DMS153 (cell line): ENCODE measurements around the gene TMEM244.
"Not testable (repeated sequence)": the region's sequence is repeated elsewhere in the genome, so short reads cannot be mapped to it uniquely, and the experiment has no call there.

Experiments used
- DNase-seq: peaks from one replicate; lab custom pipeline; 2025; lab: John Stamatoyannopoulos, UW

Gene TMEM244

DNA sequence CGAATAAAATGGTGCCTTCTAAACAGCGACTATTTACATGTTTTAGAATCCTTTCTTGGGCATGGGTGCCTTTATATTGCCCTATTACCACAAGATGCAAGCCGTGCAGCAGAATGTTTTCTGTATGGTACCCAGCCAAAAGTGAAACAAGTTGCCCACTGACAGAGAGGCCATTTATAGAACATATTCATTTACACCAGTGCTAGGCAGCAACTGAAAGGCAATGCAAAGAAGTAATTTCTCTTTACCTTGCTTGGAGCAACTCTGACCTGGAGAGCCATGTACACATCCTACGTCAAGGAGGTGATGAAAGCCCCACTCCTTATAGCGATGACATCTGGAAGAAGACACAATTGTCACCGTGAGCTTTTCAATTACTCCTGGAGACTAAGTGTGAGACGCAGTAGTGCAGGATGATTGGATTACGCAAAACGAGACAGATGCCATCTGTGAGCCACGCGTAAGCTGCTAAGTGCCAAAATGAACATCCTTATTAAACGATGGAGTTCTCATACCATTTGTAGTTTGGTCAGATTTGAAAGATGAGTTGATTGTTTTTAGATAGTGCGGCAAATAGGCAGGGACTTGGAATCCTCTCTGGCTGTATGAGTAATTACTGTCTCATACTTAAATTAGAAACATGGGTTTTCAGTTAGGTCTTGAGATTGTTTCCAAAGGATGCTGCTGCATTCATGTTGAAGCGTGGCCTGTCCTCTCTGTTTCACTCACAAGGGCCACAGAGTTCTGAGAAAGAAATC is at the start of gene TMEM244:
TMEM244 (minus strand) TSS at position 408 of the 758 bp plus-strand sequence; CDS start at position 281, 127 bp downstream.
- DNase-seq = no peak

DNA sequence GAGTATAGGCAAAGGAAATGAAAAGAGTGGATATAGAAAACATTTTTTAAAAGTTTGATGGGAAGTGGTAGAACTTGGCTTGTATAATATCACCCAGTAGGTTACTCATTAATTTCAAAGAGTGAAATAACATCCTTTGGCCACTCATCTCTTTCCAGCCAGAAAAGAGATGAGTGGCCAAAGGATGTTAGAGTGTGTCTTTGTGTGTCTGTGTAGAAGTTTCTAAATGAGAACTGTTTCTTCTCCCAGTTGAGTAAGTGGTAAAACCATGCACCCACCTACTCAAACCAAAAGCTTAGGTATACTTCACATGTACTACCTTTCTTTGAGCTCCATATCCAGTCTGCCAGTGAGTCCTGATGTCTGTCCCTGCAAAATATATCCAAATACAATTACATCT is 47.7 kb upstream of the TMEM244 start:
- DNase-seq = no peak

- DNase-seq = no peak
These were observed 47.2 kb upstream of the TMEM244 start for GRCh38 chr6:129908356-129908755.

DNA sequence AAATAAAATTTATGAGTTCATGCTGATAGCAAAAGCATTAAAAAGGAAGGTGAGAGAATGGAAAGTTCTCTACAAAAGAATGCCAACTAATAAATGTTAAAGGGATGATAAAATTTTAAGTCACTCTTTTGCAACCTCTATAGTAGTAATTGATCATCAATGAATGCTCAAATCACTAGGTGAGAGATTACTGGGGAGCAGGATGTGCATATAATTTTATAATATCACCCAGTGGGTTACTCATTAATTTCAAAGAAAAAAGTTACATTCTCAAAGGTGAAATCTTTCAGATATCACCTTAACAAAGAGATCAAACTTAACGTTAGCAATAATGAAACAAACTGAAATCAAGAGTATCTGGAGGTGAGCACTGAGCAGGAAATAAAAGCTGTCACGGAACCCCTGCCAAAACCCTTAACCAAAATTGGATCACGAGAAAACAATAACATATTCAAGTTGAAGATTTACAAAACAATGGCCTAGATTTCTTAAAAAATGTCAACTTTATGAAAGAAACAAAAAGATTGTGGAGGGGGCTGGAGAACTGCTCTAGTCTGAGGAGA is 45.5 kb upstream of the TMEM244 start:
- DNase-seq = no peak

- no peak for DNase-seq
These were observed 42.0 kb upstream of the TMEM244 start for GRCh38 chr6:129903082-129903481.

- no peak for DNase-seq
These were observed 41.6 kb upstream of the TMEM244 start for GRCh38 chr6:129902681-129903080.

DNA sequence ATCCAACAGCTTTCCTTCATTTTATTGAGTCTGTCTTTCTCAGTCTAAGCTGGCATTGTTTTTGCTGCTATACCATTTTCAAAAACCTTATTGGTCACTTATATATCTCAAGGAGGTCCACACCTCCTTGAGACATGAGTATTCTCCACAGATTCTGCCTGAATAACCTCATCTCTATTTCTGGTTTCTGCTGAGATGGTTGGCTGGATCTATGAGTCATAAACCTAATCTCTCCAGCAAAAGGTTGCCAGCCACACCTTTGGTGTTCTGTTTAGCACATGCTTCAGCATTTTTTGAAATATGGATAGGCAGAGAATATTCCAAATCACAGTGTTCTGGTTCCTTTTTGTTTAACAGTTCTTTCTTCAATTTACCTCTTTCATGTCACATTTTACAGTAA is 40.8 kb upstream of the TMEM244 start:
- no peak for DNase-seq

DNA sequence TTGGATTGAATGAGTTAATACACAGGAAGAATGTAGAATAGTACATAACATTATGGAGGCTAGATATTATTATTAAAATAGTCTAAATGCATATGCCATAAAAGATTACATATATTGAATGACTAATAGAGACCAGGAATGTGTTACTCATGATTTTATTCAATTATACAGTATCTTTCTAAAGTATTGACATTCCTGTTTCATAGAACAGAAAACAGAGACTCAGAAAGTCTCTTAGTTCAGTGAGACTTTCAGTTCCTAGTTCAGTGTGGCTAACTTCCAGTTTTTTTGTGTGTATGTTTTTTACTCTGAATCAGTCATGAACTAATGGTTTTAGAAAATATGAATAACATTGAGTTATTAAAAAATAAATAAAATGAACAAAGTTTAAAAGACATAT is 34.6 kb upstream of the TMEM244 start:
- DNase-seq = no peak

GRCh38 chr6:129894921-129895320 is 33.8 kb upstream of the TMEM244 start:
- no peak for DNase-seq

- no peak for DNase-seq
These were observed 32.5 kb upstream of the TMEM244 start for GRCh38 chr6:129893640-129894039.

- DNase-seq = no peak
These were observed 29.6 kb upstream of the TMEM244 start for GRCh38 chr6:129890701-129891100.

DNA sequence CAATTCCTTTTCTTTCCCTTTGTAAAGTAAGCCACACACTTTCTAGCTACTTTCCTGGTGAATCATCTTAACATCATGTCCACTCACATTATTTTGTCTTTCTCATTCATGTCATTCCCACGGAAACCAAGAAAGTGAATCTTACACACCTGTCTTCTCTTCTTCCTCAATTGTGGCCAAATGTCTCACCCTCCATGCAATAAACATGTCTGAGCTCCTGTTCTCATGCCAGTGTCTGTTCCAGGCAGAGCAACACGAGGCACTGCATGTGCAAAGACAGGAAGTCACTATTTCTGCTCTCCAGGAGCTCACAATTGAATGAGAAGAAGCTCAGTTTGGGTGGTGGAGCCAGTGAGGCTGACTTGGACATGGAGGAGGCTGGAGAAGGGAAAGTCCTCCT is 29.0 kb upstream of the TMEM244 start:
- DNase-seq = no peak

GRCh38 chr6:129889580-129889979 is 28.5 kb upstream of the TMEM244 start:
- DNase-seq = no peak

GRCh38 chr6:129886401-129887155 is 25.5 kb upstream of the TMEM244 start:
- DNase-seq = no peak

DNA sequence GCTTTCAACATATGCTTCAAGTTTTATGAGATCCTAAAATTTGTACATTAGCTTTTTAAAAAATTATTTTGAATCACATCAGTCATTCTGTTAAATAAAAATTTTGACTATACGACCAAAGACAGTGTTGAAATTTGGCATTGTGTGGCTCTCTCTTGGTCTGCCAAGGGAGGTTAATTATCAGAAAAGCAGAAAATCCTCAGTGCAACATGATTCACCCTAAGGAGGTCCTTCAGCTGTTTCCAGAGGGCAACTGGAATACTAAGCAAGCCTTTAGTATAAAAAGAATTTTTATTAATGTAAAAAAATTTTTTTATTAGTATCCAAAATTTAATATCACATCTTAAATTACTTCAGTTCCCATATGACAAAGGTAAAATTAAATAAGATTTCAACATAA is 23.1 kb upstream of the TMEM244 start:
- DNase-seq = no peak

DNA sequence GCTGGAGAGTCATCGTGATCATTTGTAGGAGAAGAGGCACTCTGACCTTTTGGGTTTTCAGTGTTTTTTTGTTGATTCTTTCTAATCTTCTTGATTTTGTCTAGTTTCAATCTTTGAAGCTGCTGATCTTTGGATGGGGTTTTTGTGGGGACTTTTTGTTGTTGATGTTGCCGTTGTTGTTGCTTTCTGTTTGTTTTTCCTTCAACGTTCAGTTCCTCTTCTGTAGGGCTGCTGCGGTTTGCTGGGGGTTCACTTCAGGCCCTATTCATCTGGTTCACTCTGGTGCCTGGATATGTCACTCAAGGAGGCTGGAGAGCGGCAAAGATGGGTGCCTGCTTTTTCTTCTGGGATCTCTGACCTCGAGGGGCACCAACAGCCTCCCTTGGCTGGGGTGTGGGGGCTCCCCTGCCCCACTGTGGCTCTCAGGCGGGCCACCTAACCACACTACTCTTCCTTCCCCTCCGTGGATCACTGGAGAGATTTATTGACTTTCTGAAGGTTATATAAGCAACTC is 21.5 kb upstream of the TMEM244 start:
- DNase-seq = no peak

- not testable (repeated sequence) for DNase-seq
These were observed 16.8 kb upstream of the TMEM244 start for GRCh38 chr6:129877894-129878293.

- no peak for DNase-seq
These were observed 14.8 kb upstream of the TMEM244 start for GRCh38 chr6:129875610-129876520.

DNA sequence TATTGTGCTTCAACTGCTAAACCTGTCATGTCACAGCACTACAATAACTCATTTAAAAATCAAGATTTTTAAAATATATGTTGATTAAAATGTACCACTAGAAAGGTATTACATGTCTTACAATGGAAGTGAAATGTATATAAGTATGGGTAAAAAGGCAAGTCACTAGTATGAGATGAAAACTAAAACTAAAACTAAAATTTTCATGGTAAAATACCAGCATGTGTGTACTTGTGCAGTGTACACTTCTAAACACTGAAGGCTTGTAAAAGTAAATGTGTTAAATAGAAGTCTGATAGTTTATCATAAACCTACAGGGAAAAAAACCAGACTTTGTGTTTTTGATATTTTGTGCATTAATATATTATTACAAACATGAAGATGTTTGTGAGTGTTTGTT is 13.7 kb upstream of the TMEM244 start:
- DNase-seq = no peak

- DNase-seq = no peak
These were observed 11.5 kb upstream of the TMEM244 start for GRCh38 chr6:129872586-129872985.

- DNase-seq = no peak
These were observed 10.1 kb upstream of the TMEM244 start for GRCh38 chr6:129871221-129871620.

DNA sequence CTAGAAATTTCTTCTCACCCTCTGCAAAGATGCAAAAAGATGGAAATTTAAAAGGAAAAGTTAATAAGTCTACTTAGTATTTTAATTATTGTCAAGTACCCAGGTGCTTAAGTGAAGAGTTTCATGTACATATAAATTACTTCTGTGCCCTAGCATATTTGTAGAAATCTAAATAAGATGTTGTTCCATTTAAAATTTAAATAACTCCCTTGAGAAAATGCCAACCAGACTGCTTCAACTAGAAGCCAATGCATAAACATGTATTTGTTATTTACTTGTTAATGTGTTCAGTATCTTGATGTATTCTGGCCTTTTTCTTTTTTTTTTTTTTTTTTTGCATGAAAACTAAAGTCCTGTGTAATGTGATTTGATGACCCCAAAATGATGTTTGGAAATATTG is 6.3 kb upstream of the TMEM244 start:
- no peak for DNase-seq
